Right cardiac atrium (tissue), 5 donors: ENCODE measurements around the gene DNMT3A. TPM values are rescaled to one million over a fixed set of nuclear protein-coding genes. Genes with fewer than 3 reads are reported as not detected.

Source experiments
- ATAC-seq, 2 donors: fragments of 200-7000 bp; cut with Tn5 transposase; one replicate each; pipeline versions ENCODE4 v1.8.0 to v1.9.1; 2020; ENCODE audit warnings: moderate library complexity in 2 of 2, mild to moderate bottlenecking in 1 of 2
- DNase-seq, 3 donors: peaks; one replicate each; pipeline ENCODE4 v3.0.0-alpha.2; 2020
- H3K27ac ChIP-seq: one replicate; pipeline ENCODE4 v1.5.1; 2013; ENCODE audit warnings: mild to moderate bottlenecking, low read length, control low read depth, moderate library complexity
- H3K27me3 ChIP-seq: one replicate; pipeline ENCODE4 v1.6.1; 2013; ENCODE audit not compliant: control insufficient read depth, insufficient read depth
- H3K4me1 ChIP-seq: one replicate; pipeline ENCODE4 v1.6.1; 2013; ENCODE audit warnings: low read length; ENCODE audit not compliant: control insufficient read depth, insufficient read depth
- H3K4me3 ChIP-seq: one replicate; pipeline ENCODE4 v1.5.1; 2013; ENCODE audit warnings: low read length, control low read depth
- H3K9me3 ChIP-seq: one replicate; pipeline ENCODE4 v1.6.1; 2013; ENCODE audit warnings: low read length; ENCODE audit not compliant: control insufficient read depth
- WGBS: extraction: QIAGEN DNeasy Blood & Tissue Kit; methylation state at CpG from one replicate; pipeline ENCODE4 v1.1.7; 2013; 5-methylcytosine and 5-hydroxymethylcytosine counted together
- intact Hi-C, 4 donors: fragments of 100-400 bp; cut with DNase I; formaldehyde crosslinking; loops; one replicate each; pipeline versions ENCODE4 v1.11.0 to v1.14.0; 2022 to 2023
- polyA plus RNA-seq: library from polyadenylated mRNA; stranded (reverse); fragments of 200-250 nt; gene quantifications from one replicate; pipeline ENCODE4 v1.2.3, GENCODE V29; 2013
- total RNA-seq, 4 donors: library from RNA; stranded (reverse); fragmentation: NEBNext Ultra II Directional; extraction: Animal tissue kit (Norgen Biotek cat#: 25700); gene quantifications; one replicate each; pipeline ENCODE4 v1.2.1, GENCODE V29; 2021
- donor health status: healthy with polysubstance abuse.
- donor health status: DM: no; HTN: yes; CAD: no.
- donor health status: DM: no; HTN: no; CAD: no.
- donor health status: DM: no; HTN: yes; CAD: no; lungs with severe emphysema.
- donor health status: DM: yes; HTN: yes; CAD: no.

DNMT3A gene
- total and polyA plus RNA-seq, 5 donors: 9.9 to 22.9 (median 20.2) TPM

DNA sequence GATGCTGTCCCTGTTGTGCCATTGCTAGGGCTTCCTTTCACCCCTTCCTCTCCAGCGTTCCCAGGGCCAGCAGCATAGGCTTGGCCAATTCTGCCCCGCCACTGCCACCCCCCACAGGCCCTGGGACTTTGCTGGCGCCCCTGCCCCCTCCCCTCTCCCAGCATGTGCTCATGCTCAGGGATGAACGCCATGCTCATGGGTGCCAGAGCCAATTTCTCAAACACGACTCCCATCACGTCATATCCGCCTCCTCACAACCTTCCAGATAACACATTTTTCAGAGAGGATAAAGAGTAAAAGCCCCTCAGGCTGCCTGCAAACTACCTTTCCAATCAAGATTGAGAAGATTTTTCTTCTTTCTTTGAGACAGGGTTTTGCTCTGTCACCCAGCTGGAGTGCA is 48.6 kb downstream of the DNMT3A start:
- ATAC-seq: no peak
- H3K9me3 ChIP-seq: no peaks in the 10 kb centered on the region
- H3K4me3 ChIP-seq: no peak overlapping the region
- WGBS: 51% methylated on average over 7 of the region's 7 CpGs
- DNase-seq: peak in 1 of 3 donors; percentile 71
- H3K27ac ChIP-seq: peak overlapping the region; percentile 25
- peaks cover 22% of the 10 kb centered on the region for H3K4me1 ChIP-seq
- no peaks in the 10 kb centered on the region for H3K27me3 ChIP-seq
- intact Hi-C loops: no loop called here

DNA sequence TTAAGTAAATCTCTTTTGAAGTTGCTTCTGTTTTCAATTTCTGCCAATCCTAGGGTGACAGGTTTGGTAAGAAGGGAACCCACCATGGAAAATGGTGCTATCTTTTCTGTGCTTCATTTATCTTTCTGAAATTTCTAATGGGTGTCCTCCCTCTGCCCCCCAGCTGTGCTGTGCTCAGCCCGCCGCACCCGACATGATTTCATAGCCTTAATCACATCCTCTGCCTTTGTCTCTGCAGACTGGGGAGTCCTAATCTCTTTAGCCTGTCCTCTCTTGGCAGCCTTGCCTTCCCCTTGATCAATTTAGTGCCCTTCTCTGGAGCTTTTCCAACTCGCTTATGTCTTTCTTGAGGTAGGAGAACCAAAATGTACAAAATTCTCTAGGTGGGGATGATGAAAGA is 49.3 kb downstream of the DNMT3A start:
- intact Hi-C loops: no loop called here
- peaks cover 22% of the 10 kb centered on the region for H3K4me1 ChIP-seq
- H3K27me3 ChIP-seq: no peaks in the 10 kb centered on the region
- ATAC-seq: no peak
- no peak overlapping the region for H3K27ac ChIP-seq
- WGBS: 67% methylated on average over 4 of the region's 4 CpGs
- no peaks in the 10 kb centered on the region for H3K9me3 ChIP-seq
- no peak overlapping the region for H3K4me3 ChIP-seq
- DNase-seq: no peak

DNA sequence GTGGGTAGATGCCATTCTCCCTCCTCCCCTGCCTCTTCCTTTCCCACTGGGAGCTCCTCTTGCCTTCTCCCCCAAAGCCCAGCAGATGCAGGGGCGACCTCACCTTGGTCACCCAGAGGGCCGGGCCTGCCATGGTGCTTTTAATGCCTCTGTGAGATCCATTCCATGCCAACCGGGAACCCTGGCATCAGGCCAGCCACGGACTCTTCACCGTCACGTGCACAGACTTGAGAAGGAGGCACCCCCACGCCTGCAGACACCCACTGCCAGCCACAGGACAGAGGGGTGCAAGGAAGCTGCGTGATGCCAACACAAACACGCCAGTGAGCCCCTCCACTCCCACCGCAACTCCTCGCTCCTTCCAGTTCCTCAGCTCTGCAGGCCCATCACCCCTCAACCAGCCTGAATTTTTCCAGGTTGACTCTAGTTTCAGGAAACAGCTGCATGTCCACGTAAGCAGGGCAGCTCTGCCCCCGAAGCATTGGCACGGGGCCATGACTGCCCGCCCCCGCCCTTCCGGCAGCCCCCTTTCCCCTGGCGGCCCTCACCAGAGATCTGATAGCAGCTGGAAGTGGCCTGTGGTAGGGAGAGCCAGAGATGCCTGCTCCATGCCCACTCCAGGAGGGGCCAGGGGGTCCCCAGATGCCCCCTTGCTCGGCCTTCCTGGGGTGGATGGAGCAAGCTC is 50.8 kb downstream of the DNMT3A start:
- Histone ChIP-seq H3K4me1 (peaks cover 22% of the 10 kb centered on the region), H3K27ac (no peak overlapping the region), H3K27me3 (no peaks in the 10 kb centered on the region), H3K9me3 (no peaks in the 10 kb centered on the region), H3K4me3 (no peak overlapping the region)
- no peak for ATAC-seq
- WGBS: 40% methylated on average over 19 of the region's 19 CpGs
- intact Hi-C loops: no loop called here
- peak in 2 of 3 donors; percentile 75 to 78 for DNase-seq

DNA sequence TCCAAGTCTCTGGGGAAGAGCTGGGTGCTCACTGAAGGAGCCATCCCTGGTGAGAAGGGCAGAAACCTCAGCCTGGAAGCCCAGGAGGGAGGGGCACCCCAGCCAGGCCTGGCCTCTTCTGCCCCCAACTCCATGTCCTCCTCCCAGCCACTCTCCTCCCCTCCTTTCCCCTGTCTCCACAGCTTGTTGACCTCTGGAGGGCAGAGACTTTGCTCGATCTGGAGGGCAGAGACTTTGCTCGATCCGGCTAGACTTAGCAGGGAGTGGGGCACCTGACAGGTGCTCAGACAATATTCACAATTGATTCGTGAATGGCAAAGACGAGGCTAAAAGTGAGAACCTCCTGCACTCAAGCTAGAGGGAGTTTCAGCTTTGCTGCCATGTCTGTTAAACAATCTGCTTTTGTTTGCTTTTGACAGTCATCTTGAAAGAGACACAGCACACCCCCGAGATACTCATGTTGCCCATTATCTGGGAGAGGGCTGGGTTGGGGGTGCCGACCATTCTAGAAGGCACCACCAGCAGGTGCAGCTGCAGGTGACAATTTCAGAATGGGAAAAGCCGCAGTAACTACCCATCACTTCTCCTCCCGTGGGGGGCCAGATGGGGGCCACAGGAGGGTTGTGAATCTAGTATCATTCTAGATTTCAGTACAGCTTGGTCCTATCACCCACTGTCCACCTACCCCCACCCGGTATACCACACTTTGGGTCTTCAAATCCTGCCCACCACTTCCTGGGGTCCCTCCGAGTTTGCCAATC is 54.8 kb downstream of the DNMT3A start:
- Histone ChIP-seq H3K9me3 (no peaks in the 10 kb centered on the region), H3K27me3 (no peaks in the 10 kb centered on the region), H3K4me1 (peaks cover 7% of the 10 kb centered on the region), H3K4me3 (no peak overlapping the region), H3K27ac (no peak overlapping the region)
- ATAC-seq (no peak), DNase-seq (no peak)
- WGBS: 83% methylated on average over 11 of the region's 11 CpGs
- intact Hi-C loops: no loop called here

DNA sequence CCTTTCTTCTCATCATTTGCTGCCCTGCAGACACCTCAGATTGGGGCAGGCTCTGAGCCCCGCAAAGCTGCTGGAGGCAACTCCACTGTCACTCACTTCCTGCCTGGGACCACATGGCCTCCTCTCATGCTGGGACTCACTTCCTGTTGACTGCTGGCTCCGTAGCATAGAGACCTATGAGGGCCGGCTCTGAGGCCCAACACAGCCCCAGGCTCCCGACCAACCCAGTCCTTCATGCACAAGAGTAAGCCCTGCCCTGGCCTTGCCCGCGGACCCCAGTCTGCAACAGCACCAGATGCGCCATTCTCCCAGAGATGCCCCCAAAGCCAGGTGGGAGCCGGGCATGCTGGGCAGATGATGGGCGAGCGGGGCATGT is 55.7 kb downstream of the DNMT3A start:
- Histone ChIP-seq H3K27ac (no peak overlapping the region), H3K4me3 (no peak overlapping the region), H3K4me1 (peaks cover 3% of the 10 kb centered on the region), H3K9me3 (no peaks in the 10 kb centered on the region), H3K27me3 (no peaks in the 10 kb centered on the region)
- intact Hi-C loops: no loop called here
- DNase-seq (peak in 1 of 3 donors; percentile 36), ATAC-seq (peak; percentile 42 to 52)
- 65% methylated on average over 10 of the region's 10 CpGs for WGBS

DNA sequence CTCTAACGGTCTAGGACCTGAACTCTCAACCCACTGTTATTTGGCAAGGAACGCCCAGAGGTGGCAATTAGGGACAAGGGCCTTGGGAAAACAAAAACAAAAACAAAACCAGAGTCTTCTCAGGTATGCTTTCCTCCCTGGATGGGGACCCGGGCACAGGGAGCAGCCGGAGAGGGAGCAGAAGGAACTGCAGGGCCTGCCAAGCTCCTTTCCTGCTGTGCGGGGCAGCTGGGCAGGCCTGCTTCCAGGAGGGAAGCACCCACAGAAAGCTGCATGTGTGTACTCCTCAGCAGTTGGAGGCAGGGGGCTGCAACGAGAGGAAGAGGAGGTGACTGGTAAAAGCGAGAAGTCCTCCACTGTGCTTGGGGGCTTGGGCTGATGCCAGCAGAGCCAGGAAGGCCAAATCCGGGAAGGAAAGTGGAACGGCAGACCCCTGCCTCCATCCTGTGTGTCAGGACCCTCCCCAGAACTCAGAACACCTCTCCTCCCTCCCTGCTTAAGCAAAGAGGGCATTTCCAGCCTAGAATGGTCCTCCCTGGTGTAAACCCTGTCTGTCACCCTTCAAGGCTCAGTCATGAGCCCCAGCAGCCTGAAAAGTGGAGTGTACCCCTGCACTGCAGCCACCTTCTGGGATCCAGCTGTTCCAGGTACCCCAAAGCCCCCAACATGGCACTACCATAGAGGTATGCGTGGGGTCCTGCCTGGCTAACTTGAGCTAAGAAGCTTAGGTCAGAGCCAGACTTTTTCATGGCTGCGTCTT is 56.3 kb downstream of the DNMT3A start:
- Histone ChIP-seq H3K9me3 (no peaks in the 10 kb centered on the region), H3K27ac (no peak overlapping the region), H3K4me3 (no peak overlapping the region), H3K27me3 (no peaks in the 10 kb centered on the region), H3K4me1 (no peaks in the 10 kb centered on the region)
- DNase-seq (no peak), ATAC-seq (no peak)
- intact Hi-C loops: no loop called here
- 57% methylated on average over 11 of the region's 11 CpGs for WGBS

DNA sequence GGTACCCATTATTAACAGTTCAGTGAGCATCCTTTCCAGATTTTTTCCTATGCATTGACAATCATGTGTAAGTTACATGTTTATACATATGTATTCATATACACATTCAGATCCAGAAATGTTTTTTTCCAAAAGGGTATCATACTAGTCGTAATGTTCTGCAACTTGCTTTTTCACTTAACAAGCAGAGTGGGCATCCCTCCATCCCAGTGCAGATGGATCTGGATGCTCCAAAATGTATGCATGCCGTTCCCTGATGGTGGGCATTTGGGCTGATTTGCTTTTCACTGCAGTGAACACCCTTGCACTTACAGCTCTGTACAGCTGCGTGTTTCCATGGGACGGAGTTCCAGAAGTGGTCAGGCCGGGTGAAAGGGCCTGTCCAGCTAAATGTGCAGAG is 57.0 kb downstream of the DNMT3A start:
- ATAC-seq: no peak
- DNase-seq: no peak
- Histone ChIP-seq H3K4me3 (no peak overlapping the region), H3K27me3 (no peaks in the 10 kb centered on the region), H3K27ac (no peak overlapping the region), H3K9me3 (no peaks in the 10 kb centered on the region), H3K4me1 (no peaks in the 10 kb centered on the region)
- intact Hi-C loops: no loop called here
- 87% methylated on average over 5 of the region's 5 CpGs for WGBS

DNA sequence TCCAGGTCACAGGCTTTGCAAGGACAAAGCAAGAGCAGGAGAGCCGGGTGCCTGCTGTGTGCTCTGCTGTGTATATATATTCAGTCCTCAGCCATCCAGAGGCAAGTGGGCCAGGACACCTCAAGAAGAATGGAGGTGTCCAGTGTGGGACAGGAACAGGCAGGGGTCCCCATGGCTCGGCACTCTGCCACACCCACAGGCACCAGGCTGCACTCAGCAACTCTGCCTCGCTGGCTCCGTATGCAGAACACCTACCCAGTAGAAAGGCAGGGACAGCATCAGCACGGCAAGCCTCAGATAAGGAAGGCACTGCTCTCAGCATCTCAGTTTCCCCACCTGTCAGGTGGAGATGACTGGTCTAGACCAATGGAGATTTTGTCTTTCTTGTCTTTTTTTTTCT is 57.8 kb downstream of the DNMT3A start:
- DNase-seq (no peak), ATAC-seq (no peak)
- Histone ChIP-seq H3K4me3 (no peak overlapping the region), H3K27me3 (no peaks in the 10 kb centered on the region), H3K27ac (no peak overlapping the region), H3K9me3 (no peaks in the 10 kb centered on the region), H3K4me1 (no peaks in the 10 kb centered on the region)
- intact Hi-C loops: no loop called here
- WGBS: 94% methylated on average over 5 of the region's 5 CpGs

DNA sequence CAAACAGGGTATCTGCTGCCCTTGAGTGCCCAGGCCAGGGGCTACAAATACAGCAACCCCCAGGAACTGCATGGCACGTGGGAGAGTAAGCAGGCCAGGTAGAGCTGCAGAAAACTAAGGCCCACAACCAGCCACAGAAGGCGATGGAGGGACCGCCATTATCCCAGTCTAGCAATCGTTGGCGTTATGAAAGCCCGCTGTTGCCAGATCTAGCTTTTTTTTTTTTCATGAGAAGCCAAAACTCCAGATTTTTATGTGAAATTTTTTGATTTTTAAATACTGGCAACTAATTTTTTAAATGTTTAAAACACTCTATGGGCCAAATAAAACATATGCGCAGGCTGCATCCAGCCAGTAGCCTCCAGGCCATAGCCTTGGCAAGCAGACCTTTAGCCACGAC is 59.8 kb downstream of the DNMT3A start:
- ATAC-seq (no peak), DNase-seq (no peak)
- Histone ChIP-seq H3K4me3 (no peak overlapping the region), H3K27me3 (no peaks in the 10 kb centered on the region), H3K9me3 (no peaks in the 10 kb centered on the region), H3K27ac (no peak overlapping the region), H3K4me1 (no peaks in the 10 kb centered on the region)
- intact Hi-C loops: no loop called here
- 79% methylated on average over 8 of the region's 8 CpGs for WGBS

DNA sequence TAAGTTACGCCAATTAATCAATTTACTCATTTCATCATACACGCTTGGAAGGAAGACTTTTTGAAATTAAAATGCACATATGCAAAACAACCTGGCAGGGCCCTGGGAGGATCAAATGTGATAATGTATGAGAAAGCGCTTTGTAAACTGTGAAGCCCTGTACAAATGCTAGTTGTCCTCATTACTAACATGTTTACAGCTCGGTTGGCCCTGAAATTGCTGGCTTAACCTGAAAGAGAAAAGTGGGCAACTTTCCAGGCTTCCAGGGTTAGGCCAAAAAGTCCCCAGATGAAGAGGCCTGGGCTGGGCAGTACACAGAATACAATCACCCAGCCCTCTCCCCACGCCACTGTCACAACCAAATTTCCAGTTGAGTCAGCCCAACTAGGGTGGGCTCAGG is 60.2 kb downstream of the DNMT3A start:
- Histone ChIP-seq H3K4me3 (no peak overlapping the region), H3K4me1 (peaks cover under 1% of the 10 kb centered on the region), H3K27me3 (no peaks in the 10 kb centered on the region), H3K27ac (no peak overlapping the region), H3K9me3 (no peaks in the 10 kb centered on the region)
- intact Hi-C loops: no loop called here
- DNase-seq (no peak), ATAC-seq (no peak)
- 68% methylated on average over 5 of the region's 5 CpGs for WGBS

DNA sequence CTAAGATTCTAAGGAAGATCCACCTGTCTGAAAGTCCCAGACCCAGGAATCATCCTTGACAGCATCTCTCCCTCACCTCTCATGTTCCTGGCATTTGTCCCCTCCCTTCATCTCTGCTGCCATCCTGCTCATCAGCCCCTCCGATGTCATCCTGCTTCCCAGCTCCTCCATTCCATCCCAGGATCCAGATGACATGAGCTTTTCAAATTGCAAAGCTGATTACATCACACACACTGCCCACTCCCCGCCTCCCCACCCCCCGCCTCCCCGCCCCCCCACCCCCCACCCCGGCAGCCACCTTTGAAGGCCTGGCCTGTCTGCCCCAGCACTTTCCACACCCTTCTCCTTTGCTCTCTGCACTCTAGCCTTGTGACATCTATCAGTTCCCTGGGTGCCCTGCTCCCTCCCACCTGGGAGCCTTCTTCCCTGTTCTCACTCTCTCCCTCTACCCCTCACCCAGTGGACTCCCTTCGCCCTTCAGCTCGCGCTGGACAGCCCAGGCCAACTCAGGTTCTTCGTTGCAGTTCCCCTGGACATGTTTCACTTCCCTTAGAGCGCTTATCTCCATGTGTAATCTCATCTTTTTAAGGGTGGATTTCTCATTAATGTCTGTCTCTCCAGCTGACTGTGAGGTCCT is 61.6 kb downstream of the DNMT3A start:
- 83% methylated on average over 10 of the region's 10 CpGs for WGBS
- Histone ChIP-seq H3K9me3 (no peaks in the 10 kb centered on the region), H3K27me3 (no peaks in the 10 kb centered on the region), H3K4me1 (peaks cover 2% of the 10 kb centered on the region), H3K27ac (no peak overlapping the region), H3K4me3 (no peak overlapping the region)
- intact Hi-C loops: no loop called here
- DNase-seq (no peak), ATAC-seq (no peak)
